ENCODE results near the gene DOCK1.

DOCK1 gene

DNA sequence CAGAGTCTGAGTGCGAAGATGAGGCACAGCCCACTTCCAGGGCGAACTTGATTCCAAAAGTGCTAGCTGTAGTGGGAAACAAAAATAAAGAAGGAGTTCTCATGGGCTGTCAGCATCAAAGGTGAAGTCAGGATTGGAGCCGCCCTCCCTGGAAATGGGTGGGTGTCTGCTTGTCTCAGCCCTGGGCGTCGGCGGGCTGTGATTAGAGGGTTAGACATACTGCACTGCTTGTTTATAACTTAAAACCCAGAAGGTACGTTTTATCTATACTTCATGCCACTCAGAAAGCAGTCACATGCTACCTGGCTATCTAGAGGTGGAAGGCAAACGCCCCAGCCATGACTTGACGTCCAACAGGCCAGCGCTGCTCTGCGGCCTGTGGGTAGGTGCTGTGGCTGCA, 535.1 kb downstream of the DOCK1 start:
- H3K4me3 Mint-ChIP-seq = no peak overlapping the region
- H3K4me1 Mint-ChIP-seq = no peaks in the 10 kb centered on the region
- H3K27me3 Mint-ChIP-seq = peaks cover 2% of the 10 kb centered on the region
- no peaks in the 10 kb centered on the region for H3K36me3 Mint-ChIP-seq
- H3K9me3 Mint-ChIP-seq = no peaks in the 10 kb centered on the region
- H3K27ac Mint-ChIP-seq = no peak overlapping the region

DNA sequence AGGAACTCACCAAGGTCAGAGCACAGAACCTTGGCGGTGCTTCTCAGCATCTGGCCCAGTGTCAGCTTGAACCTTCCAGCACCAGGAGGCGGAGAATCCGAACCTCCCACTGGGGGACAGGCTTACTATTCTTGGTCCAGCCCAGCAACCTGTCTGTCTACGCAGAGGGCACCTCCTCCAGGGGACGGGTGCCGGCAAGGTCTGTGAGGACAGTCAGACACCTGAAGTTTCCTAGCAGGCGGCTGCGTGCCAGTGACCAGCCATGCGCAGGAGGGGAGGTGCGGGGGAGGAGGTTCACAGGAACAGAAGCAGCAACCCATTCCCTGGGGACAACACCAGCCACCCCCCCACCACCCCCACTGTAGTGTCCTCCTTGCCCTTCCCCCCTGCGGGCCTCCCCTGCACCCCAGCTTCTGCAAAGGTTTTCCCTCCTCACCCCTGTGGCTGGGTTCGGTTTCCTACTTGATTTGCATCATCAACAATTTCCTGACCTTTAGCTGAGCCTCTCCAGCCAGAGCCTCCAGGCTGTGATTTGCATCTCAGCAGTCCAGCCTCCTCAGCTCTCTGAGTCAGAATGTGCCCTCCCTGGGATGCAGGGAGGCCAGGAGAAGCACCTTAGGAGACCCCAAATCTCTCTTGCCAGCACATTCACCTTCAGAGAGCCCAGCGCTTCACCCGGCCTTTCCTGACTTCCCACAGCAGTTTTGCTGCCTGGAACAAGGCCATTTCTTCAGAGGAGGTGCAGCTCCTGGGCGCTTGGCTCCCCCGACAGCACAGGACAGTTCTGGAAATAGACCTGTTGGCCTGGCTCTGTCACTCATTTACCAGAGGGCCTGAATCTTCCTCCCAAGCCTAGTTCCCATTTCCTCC, 536.4 kb downstream of the DOCK1 start:
- Mint-ChIP-seq H3K9me3 (no peaks in the 10 kb centered on the region), H3K27me3 (peaks cover 2% of the 10 kb centered on the region), H3K36me3 (no peaks in the 10 kb centered on the region), H3K4me1 (no peaks in the 10 kb centered on the region), H3K4me3 (no peak overlapping the region), H3K27ac (no peak overlapping the region)

GRCh38 chr10:127442220-127442525, 536.9 kb downstream of the DOCK1 start:
- H3K9me3 Mint-ChIP-seq = no peaks in the 10 kb centered on the region
- no peaks in the 10 kb centered on the region for H3K4me1 Mint-ChIP-seq
- H3K27ac Mint-ChIP-seq = no peak overlapping the region
- H3K27me3 Mint-ChIP-seq = peaks cover 2% of the 10 kb centered on the region
- H3K36me3 Mint-ChIP-seq = no peaks in the 10 kb centered on the region
- H3K4me3 Mint-ChIP-seq = no peak overlapping the region

- no peaks in the 10 kb centered on the region for H3K9me3 Mint-ChIP-seq
- H3K36me3 Mint-ChIP-seq = no peaks in the 10 kb centered on the region
- no peak overlapping the region for H3K4me3 Mint-ChIP-seq
- no peaks in the 10 kb centered on the region for H3K4me1 Mint-ChIP-seq
- H3K27ac Mint-ChIP-seq = peak overlapping the region; percentile 20
- peaks cover 2% of the 10 kb centered on the region for H3K27me3 Mint-ChIP-seq
These were observed 538.9 kb downstream of the DOCK1 start for GRCh38 chr10:127444155-127444554.

DNA sequence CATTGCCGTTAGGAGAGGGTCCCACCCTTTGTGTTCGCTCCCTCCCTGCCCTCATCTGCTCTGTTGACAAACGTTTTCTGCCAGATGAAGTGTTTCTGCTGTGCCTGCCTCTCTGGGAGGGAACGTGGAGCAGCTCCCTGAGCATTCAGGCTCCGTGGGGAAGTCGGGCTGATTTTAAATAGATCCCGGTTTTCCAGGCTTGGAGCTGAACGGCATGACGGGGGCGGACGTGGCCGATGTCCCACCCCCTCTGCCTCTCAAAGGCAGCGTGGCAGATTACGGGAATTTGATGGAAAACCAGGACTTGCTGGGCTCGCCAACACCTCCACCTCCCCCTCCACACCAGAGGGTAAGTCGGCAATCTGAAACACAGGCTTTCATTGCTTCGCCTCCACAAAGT, 542.0 kb downstream of the DOCK1 start:
- no peaks in the 10 kb centered on the region for H3K36me3 Mint-ChIP-seq
- no peak overlapping the region for H3K4me3 Mint-ChIP-seq
- H3K27me3 Mint-ChIP-seq = peaks cover 2% of the 10 kb centered on the region
- no peaks in the 10 kb centered on the region for H3K4me1 Mint-ChIP-seq
- no peak overlapping the region for H3K27ac Mint-ChIP-seq
- H3K9me3 Mint-ChIP-seq = no peaks in the 10 kb centered on the region

GRCh38 chr10:127449490-127449889, 544.3 kb downstream of the DOCK1 start:
- H3K9me3 Mint-ChIP-seq = no peaks in the 10 kb centered on the region
- no peak overlapping the region for H3K4me3 Mint-ChIP-seq
- no peaks in the 10 kb centered on the region for H3K36me3 Mint-ChIP-seq
- peak overlapping the region; percentile 11 for H3K27ac Mint-ChIP-seq
- no peaks in the 10 kb centered on the region for H3K4me1 Mint-ChIP-seq
- no peaks in the 10 kb centered on the region for H3K27me3 Mint-ChIP-seq

GRCh38 chr10:127450644-127451043, 545.4 kb downstream of the DOCK1 start:
- no peaks in the 10 kb centered on the region for H3K36me3 Mint-ChIP-seq
- no peaks in the 10 kb centered on the region for H3K9me3 Mint-ChIP-seq
- no peak overlapping the region for H3K4me3 Mint-ChIP-seq
- no peaks in the 10 kb centered on the region for H3K4me1 Mint-ChIP-seq
- H3K27ac Mint-ChIP-seq = no peak overlapping the region
- no peaks in the 10 kb centered on the region for H3K27me3 Mint-ChIP-seq

GRCh38 chr10:127451628-127452027, 546.4 kb downstream of the DOCK1 start:
- Mint-ChIP-seq H3K4me1 (no peaks in the 10 kb centered on the region), H3K36me3 (no peaks in the 10 kb centered on the region), H3K9me3 (no peaks in the 10 kb centered on the region), H3K27me3 (no peaks in the 10 kb centered on the region), H3K4me3 (no peak overlapping the region), H3K27ac (no peak overlapping the region)

DNA sequence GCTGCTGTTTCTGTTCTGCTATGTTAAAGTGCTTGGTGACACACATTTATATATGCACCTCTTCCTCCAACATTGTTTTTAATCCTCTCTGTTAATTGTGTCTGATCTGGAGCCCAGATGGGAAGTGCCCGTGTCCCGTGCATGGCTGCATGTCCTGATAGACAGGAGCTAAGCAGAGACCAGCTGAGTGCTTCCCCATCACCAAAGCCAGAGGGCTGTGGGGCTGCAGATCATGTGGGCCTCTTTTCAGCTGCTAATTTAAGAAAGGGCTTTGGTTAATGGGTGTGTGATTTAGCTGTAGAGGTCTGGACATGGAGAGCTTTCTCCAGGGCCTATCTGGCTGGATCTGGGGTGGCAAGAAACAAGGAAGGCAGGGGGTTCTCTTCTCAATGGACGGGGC, 547.3 kb downstream of the DOCK1 start:
- Mint-ChIP-seq H3K4me1 (no peaks in the 10 kb centered on the region), H3K27ac (no peak overlapping the region), H3K27me3 (no peaks in the 10 kb centered on the region), H3K4me3 (no peak overlapping the region), H3K36me3 (no peaks in the 10 kb centered on the region), H3K9me3 (no peaks in the 10 kb centered on the region)

- no peaks in the 10 kb centered on the region for H3K36me3 Mint-ChIP-seq
- no peaks in the 10 kb centered on the region for H3K27me3 Mint-ChIP-seq
- H3K4me1 Mint-ChIP-seq = no peaks in the 10 kb centered on the region
- H3K4me3 Mint-ChIP-seq = no peak overlapping the region
- no peaks in the 10 kb centered on the region for H3K9me3 Mint-ChIP-seq
- H3K27ac Mint-ChIP-seq = no peak overlapping the region
These were observed 548.5 kb downstream of the DOCK1 start for GRCh38 chr10:127453706-127454105.

DNA sequence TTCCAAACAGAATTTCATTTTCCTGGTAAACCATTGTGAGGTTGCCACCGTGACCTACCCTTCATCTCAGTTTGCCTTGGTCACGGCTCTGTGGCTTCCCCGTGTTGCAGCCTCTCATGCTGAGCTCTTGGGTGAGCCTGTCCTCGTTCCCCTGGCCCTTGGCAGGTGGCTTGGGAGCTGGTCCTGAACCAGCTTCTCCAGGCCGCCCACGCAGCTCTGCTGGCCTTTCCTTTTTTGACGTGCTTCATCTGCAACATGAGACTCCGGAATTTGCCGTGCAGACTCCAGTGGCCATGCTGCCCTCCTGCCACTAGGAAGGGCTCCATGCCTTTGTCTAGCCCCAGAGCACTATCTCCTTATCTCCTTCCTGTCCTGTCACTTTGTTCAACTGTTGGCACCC, 550.9 kb downstream of the DOCK1 start:
- H3K9me3 Mint-ChIP-seq = no peaks in the 10 kb centered on the region
- no peaks in the 10 kb centered on the region for H3K36me3 Mint-ChIP-seq
- no peaks in the 10 kb centered on the region for H3K4me1 Mint-ChIP-seq
- H3K4me3 Mint-ChIP-seq = no peak overlapping the region
- H3K27me3 Mint-ChIP-seq = no peaks in the 10 kb centered on the region
- H3K27ac Mint-ChIP-seq = no peak overlapping the region

GRCh38 chr10:127458016-127458810, 553.0 kb downstream of the DOCK1 start:
- Mint-ChIP-seq H3K4me1 (no peaks in the 10 kb centered on the region), H3K9me3 (no peaks in the 10 kb centered on the region), H3K4me3 (no peak overlapping the region), H3K27ac (no peak overlapping the region), H3K27me3 (no peaks in the 10 kb centered on the region), H3K36me3 (no peaks in the 10 kb centered on the region)

DNA sequence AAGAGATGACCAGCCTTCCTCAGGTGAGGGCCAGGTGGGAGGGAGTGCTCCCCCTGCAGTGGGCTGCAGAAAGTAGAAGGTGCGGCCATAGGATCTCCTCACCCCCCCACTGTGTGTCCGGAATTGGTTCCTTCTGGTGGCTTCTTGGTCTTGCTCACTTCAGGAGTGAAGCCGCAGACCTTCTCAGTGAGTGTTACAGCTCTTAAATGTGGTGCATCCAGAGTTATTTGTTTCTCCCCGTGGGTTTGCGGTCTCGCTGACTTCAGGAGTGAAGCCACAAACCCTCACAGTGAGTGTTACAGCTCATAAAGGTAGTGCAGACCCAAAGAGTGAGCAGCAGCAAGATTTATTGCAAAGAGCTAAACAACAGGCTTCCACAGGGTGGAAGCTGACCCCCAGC, 553.6 kb downstream of the DOCK1 start:
- H3K4me1 Mint-ChIP-seq = no peaks in the 10 kb centered on the region
- no peak overlapping the region for H3K27ac Mint-ChIP-seq
- no peaks in the 10 kb centered on the region for H3K27me3 Mint-ChIP-seq

GRCh38 chr10:127459918-127460317, 554.7 kb downstream of the DOCK1 start:
- Mint-ChIP-seq H3K9me3 (no peaks in the 10 kb centered on the region), H3K4me1 (no peaks in the 10 kb centered on the region), H3K4me3 (no peak overlapping the region), H3K36me3 (no peaks in the 10 kb centered on the region), H3K27me3 (no peaks in the 10 kb centered on the region), H3K27ac (no peak overlapping the region)

More for the DNA sequence above, 553.6 kb downstream of the DOCK1 start:
- Mint-ChIP-seq H3K9me3 (no peaks in the 10 kb centered on the region), H3K36me3 (no peaks in the 10 kb centered on the region), H3K4me3 (no peak overlapping the region)

- Mint-ChIP-seq H3K9me3 (no peaks in the 10 kb centered on the region), H3K36me3 (no peaks in the 10 kb centered on the region), H3K4me3 (no peak overlapping the region), H3K27ac (no peak overlapping the region), H3K27me3 (no peaks in the 10 kb centered on the region), H3K4me1 (no peaks in the 10 kb centered on the region)
These were observed 557.5 kb downstream of the DOCK1 start for GRCh38 chr10:127462643-127463295.

DNA sequence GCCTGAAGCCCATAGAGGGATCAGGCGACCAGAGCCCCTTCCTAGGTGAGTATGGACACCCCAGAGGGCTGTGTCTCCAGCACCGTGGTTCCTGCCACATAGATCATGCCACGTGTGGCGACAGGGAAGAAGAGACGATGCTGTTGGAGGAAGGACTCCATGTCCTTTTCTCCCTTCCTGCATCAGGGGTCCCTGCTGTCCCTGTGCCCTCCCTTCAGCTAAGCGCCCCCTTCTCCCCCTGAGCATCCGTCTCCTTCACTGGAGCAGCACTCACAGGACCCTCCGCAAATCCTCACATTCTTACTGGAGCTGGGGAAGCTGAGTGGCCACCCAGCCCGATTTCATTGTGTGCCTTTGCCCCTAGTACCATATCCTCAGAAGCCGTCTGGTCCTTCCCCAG, 558.3 kb downstream of the DOCK1 start:
- Mint-ChIP-seq H3K9me3 (no peaks in the 10 kb centered on the region), H3K27me3 (no peaks in the 10 kb centered on the region), H3K4me1 (no peaks in the 10 kb centered on the region), H3K27ac (no peak overlapping the region), H3K36me3 (no peaks in the 10 kb centered on the region), H3K4me3 (no peak overlapping the region)
